ENCODE results near the gene LYZL1.

GRCh38 chr10:29358010-29358616 lies 69.2 kb downstream of the LYZL1 start:
- TF ChIP-seq CTCF (IDR thresholded peaks at IDR 0.05) (no peak), POLR2A (IDR thresholded peaks at IDR 0.05) (no peak), POLR2AphosphoS5 (IDR thresholded peaks at IDR 0.05) (no peak)

All from gastroesophageal sphincter (tissue), 3 donors.